Endothelial cell of umbilical vein (primary cell): ENCODE results near the gene SNAP25.

Experiments used
- CTCF ChIP-seq, 2 donors: IDR thresholded peaks; 1 replicate in 1 of 2; 2 replicates in 1 of 2; pipeline ENCODE4 v1.5.1; 2011; ENCODE audit warnings: low read length in 2 of 2, mild to moderate bottlenecking in 2 of 2, moderate library complexity in 2 of 2, control low read depth in 1 of 2, inconsistent platforms in 1 of 2, low read depth in 1 of 2; ENCODE audit not compliant: insufficient read depth in 1 of 2; ENCODE audit errors: extremely low read depth in 1 of 2
- EZH2 ChIP-seq: IDR thresholded peaks from 2 replicates; pipeline ENCODE4 v1.6.1; 2012; ENCODE audit warnings: borderline replicate concordance, low read depth, mild to moderate bottlenecking, moderate library complexity, low read length, inconsistent platforms; ENCODE audit not compliant: severe bottlenecking
- MAX ChIP-seq: IDR thresholded peaks from 2 replicates; pipeline ENCODE4 v1.6.1; 2011; ENCODE audit not compliant: insufficient read depth, insufficient read length
- MYC ChIP-seq: IDR thresholded peaks from one replicate; pipeline ENCODE4 v1.6.1; 2011; ENCODE audit warnings: mild to moderate bottlenecking, low read depth, low read length

- TF ChIP-seq CTCF (IDR thresholded peaks at IDR 0.05; ENCODE audit: extremely low read depth in 1 of 2, insufficient read depth in 1 of 2, low read depth in 1 of 2, low read length in 2 of 2): no peak
- no peak for TF ChIP-seq MYC
- TF ChIP-seq MAX: no peak
- no peak for TF ChIP-seq EZH2
These were observed 85.9 kb downstream of the SNAP25 start for GRCh38 chr20:10304471-10305046.
